ENCODE data around the gene PLAC1. TPM values are rescaled to one million over a fixed set of nuclear protein-coding genes. Genes with fewer than 3 reads are reported as not detected.

Gene PLAC1
- total and polyA plus RNA-seq, 2 experiments from 2014 or later = 0.50 to 0.83 TPM

- Histone ChIP-seq H3K36me3 (ENCODE audit: insufficient read depth) (no peaks in the 10 kb centered on the region), H3K4me2 (no peak overlapping the region), H3K4me1 (ENCODE audit: insufficient read depth) (no peaks in the 10 kb centered on the region), H3F3A (replicated peaks; ENCODE audit: low read depth) (no peaks in the 10 kb centered on the region), H3K27ac (ENCODE audit: low read depth) (no peak overlapping the region), H3K9me2 (ENCODE audit: insufficient read depth) (no peaks in the 10 kb centered on the region), H4K20me1 (replicated peaks; ENCODE audit: insufficient read depth) (no peaks in the 10 kb centered on the region), H3K27me3 (ENCODE audit: insufficient read depth) (no peaks in the 10 kb centered on the region), H2AFZ (no peak overlapping the region), H3K79me2 (replicated peaks; ENCODE audit: insufficient read depth) (no peaks in the 10 kb centered on the region), H3K4me3 (no peak overlapping the region)
- no peak for TF ChIP-seq ZNF114 (CRISPR knock-in tag; IDR thresholded peaks at IDR 0.05)
- TF ChIP-seq CTCF (conservative IDR thresholded peaks at IDR 0.05; ENCODE audit: low read depth in 2 of 2) = no peak
- TF ChIP-seq, protein P1, sequence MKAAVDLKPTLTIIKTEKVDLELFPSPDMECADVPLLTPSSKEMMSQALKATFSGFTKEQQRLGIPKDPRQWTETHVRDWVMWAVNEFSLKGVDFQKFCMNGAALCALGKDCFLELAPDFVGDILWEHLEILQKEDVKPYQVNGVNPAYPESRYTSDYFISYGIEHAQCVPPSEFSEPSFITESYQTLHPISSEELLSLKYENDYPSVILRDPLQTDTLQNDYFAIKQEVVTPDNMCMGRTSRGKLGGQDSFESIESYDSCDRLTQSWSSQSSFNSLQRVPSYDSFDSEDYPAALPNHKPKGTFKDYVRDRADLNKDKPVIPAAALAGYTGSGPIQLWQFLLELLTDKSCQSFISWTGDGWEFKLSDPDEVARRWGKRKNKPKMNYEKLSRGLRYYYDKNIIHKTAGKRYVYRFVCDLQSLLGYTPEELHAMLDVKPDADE (IDR thresholded peaks at IDR 0.05) = no peak
- no peak for TF ChIP-seq REST (IDR thresholded peaks at IDR 0.05; ENCODE audit: unreplicated experiment)
- TF ChIP-seq NANOG (IDR thresholded peaks at IDR 0.05; ENCODE audit: borderline replicate concordance) = no peak
- no peak for TF ChIP-seq EZH2phosphoT487 (IDR thresholded peaks at IDR 0.05; ENCODE audit: unreplicated experiment)
- no peak for TF ChIP-seq POLR2AphosphoS5 (IDR thresholded peaks at IDR 0.05; ENCODE audit: low read depth)
- TF ChIP-seq STAT1 (IDR thresholded peaks at IDR 0.05; ENCODE audit: unreplicated experiment) = no peak
- no peak for TF ChIP-seq EZH2 (IDR thresholded peaks at IDR 0.05; ENCODE audit: low read depth, unreplicated experiment)
- TF ChIP-seq JUNB (IDR thresholded peaks at IDR 0.05; ENCODE audit: unreplicated experiment) = no peak
- TF ChIP-seq CREB1 (CRISPR knock-in tag; IDR thresholded peaks at IDR 0.05; ENCODE audit: low read depth) = no peak
- no peak overlapping the region for H3K4me3 Mint-ChIP-seq
- H3K9me3 Mint-ChIP-seq = no peaks in the 10 kb centered on the region
- no peak for ATAC-seq
- H3K27ac Mint-ChIP-seq = no peak overlapping the region
- H3K36me3 Mint-ChIP-seq (ENCODE audit: low read depth) = no peaks in the 10 kb centered on the region
- H3K27me3 Mint-ChIP-seq (ENCODE audit: insufficient read depth, low read depth, poor library complexity) = no peaks in the 10 kb centered on the region
- H3K4me1 Mint-ChIP-seq = no peaks in the 10 kb centered on the region
- no peak for DNase-seq (ENCODE audit: low spot score)
These were observed 26.6 kb downstream of the PLAC1 start for GRCh38 chrX:134631426-134632346.
